ENCODE measurements around the gene MPG. TPM values are rescaled to one million over a fixed set of nuclear protein-coding genes. Genes with fewer than 3 reads are reported as not detected.

Gene MPG, protein sequence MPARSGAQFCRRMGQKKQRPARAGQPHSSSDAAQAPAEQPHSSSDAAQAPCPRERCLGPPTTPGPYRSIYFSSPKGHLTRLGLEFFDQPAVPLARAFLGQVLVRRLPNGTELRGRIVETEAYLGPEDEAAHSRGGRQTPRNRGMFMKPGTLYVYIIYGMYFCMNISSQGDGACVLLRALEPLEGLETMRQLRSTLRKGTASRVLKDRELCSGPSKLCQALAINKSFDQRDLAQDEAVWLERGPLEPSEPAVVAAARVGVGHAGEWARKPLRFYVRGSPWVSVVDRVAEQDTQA
- total RNA-seq (2014; rRNA removed; shearing (Covaris generic)), result 233 and 337 TPM in 2 replicates

DNA sequence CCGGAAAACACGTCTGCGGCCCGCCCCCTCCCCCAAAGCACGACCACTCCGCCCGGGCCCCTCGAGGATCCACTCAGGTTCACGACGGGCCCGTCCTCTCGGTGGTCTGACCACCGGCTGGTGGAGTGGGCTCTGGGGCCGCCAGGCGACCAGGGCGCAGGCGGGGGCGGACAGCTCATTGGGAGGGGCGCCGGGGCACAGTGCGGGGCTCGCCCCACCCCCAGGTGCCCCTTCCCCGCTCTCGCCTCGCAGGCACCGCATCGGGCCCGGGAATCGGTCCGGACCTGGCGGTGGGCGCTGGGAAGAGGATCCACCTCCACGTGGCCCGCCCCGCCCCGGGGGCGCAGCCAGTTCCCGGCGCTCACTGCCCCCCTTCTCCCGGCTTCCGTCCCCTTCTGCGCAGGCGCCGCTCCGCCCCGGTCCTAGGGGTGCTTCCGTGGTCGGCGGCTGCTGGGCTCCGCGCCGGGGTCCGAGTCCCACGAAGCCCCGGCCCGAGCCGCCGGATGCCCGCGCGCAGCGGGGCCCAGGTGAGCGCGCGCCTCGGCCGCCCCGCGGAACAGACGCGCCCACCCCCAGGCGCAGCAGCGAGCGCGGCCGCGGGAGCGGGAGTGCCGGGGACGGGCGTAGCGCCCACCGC is at the start of gene MPG:
Gene MPG (plus strand): TSS at position 419 of the 637 bp plus-strand sequence. CDS start 85 bp downstream, at position 504.

DNA sequence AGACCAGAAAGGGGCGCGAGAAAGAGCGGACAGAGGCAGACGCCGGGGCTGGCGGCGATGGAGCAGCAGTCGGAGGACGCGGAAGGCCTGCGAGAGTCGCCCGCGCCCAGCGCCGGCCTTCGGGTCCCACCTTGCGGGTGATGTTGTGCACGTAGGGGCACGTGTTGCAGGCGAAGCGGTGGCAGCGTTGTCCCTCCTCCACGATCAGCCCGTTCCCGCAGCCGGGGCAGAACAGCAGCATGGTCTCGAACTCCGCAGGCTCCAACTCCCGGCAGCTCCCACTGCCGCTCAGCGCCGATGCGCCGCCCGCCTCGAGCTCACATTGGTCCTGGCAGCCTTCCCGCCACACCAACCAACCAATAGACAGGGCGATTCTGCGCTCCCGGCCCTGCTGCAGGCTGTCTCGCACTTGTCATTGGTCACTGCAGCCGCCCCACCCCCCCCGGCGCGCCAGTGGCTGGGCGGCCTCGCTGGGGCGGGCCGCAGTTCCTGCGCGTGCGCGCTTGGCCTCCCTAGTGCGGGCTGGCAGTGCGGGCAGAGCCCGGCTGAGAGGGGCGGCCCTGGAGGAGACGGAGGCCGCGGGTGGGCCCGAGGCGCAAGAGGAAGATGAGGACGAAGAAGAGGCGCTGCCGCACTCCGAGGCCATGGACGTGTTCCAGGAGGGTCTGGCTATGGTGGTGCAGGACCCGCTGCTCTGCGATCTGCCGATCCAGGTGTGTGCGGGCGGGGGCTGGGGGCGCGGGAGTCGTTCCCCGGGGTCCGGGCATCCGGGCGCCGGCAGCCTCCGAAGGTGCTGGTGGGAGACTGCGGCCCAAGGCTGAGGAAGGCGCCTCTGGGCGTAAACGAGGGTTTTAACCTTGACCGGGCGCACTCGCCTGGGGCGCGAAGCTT is 24.4 kb upstream of the MPG start, which contains the start of the genes POLR3K and SNRNP25:
Gene POLR3K (minus strand): TSS at position 263 of the 891 bp plus-strand sequence. CDS start 22 bp downstream, at position 241.
Gene SNRNP25 (plus strand): TSS at position 483 of the 891 bp plus-strand sequence. CDS start 189 bp downstream, at position 672.

DNA sequence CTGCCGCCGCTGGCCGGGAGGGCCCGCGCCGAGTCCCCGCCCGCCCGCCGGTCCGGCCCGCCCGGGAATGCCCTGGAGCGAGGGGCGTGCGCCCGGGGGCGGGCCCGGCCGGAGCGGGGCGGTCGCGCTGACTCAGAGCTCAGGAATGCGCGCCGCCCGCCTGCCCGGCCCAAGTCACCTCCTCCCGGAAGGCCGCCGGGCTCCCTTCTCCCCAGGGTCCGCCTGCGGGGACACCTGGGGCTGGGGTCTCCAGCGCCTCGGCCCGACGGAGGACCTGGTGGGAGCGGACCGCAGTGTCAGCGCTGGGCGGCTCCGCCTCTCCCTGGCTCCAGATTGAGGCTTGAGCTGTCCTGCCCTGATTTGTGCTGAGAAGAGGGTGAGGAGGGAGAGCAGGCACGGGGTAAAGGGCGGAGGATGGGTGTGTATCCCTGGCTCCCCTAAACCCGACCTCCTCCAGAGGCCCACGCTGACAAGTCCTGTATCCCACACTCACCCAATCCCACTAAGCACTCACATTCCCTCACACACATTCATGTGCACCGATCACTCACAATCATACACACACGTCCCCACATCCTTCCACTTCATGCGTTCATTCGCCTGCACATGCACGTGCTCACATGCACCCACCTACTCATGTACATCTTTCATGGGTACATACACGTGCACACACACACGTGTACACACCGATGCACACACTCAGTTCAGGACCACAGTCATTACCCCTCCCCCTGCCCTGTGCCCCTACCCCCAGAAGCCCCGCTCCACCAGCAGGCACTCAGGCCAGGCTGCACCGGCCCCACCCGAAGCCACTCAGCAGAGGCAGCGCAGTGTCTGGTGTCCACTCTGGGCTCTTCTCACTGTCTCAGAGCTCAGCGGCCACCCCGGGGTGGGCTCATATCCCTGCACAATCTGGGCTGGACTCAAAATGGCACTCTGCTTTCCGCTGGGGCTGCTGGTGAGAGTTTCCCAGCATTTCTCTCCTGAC is 5.2 kb upstream of the MPG start, which contains the start of gene RHBDF1:
Gene RHBDF1 (minus strand): TSS at position 71 of the 988 bp plus-strand sequence. CDS start 7,616 bp downstream, outside the sequence.

Small RNA genes lying within 50 kb of the gene (small RNA-seq; reads per million reads assigned to genes)
- not detected for gene Z69720.2

Other genes with a start within 250 kb of the MPG start
- 23.0 and 24.0 TPM in 2 replicates for gene POLR3K, start 24.6 kb upstream of the MPG start, total RNA-seq (2014; rRNA removed; shearing (Covaris generic))
- 46.9 and 54.2 TPM in 2 replicates for gene SNRNP25, start 24.4 kb upstream of the MPG start, total RNA-seq (2014; rRNA removed; shearing (Covaris generic))
- gene RHBDF1, start 5.6 kb upstream of the MPG start, total RNA-seq (2014; rRNA removed; shearing (Covaris generic)), result 66.0 and 88.3 TPM in 2 replicates
- 13.2 and 14.9 TPM in 2 replicates for gene NPRL3, start 60.4 kb downstream of the MPG start, total RNA-seq (2014; rRNA removed; shearing (Covaris generic))
- gene HBZ, start 74.4 kb downstream of the MPG start, total RNA-seq (2014; rRNA removed; shearing (Covaris generic)), result not detected in 2 replicates
- not detected in 2 replicates for gene HBM, start 87.8 kb downstream of the MPG start, total RNA-seq (2014; rRNA removed; shearing (Covaris generic))
- not detected in 2 replicates for gene HBA2, start 94.7 kb downstream of the MPG start, total RNA-seq (2014; rRNA removed; shearing (Covaris generic))
- not detected in 2 replicates for gene HBA1, start 98.5 kb downstream of the MPG start, total RNA-seq (2014; rRNA removed; shearing (Covaris generic))
- gene HBQ1, start 102.2 kb downstream of the MPG start, total RNA-seq (2014; rRNA removed; shearing (Covaris generic)), result not detected in 2 replicates
- 53.1 and 65.3 TPM in 2 replicates for gene LUC7L, start 151.2 kb downstream of the MPG start, total RNA-seq (2014; rRNA removed; shearing (Covaris generic))
- gene FAM234A, start 156.6 kb downstream of the MPG start, total RNA-seq (2014; rRNA removed; shearing (Covaris generic)), result 58.9 and 70.9 TPM in 2 replicates
- gene RGS11, start 197.7 kb downstream of the MPG start, total RNA-seq (2014; rRNA removed; shearing (Covaris generic)), result 0.04 and 0.08 TPM in 2 replicates
- 3.2 and 4.5 TPM in 2 replicates for gene ARHGDIG, start 202.4 kb downstream of the MPG start, total RNA-seq (2014; rRNA removed; shearing (Covaris generic))
- 0.41 and 0.88 TPM in 2 replicates for gene PDIA2, start 204.9 kb downstream of the MPG start, total RNA-seq (2014; rRNA removed; shearing (Covaris generic))

Data from A375 (cell line).